ENCODE measurements around the gene TRIM26.

DNA sequence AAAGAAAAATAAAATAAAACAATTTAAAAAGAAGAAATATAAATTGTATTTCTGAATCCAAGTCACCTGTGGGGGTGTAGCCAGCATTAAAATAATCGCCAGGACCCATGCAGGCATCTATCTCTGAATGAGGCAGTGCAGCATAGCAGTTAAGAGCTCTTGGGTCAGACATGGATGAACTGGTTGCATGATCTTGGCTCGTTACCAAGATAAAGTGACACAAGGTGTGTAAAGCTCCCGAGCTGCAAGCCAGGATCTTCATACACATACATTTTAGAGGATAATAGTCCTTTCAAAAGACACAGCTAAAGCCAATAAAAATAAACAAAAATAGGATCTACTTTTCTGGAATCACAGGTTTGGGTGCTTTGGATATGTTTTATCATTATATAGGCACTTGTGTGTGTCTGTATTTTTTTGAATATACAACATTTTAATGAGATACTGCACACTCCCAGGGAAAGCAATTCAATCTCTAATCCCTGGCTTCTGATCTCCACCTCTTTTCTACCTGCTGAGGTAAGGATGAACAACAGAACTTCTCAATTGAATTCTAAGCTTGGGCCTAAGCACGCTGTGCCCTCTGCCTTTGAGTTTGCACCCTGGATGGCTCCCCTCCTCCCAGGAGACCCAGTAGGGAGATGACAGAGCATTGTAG is 61.1 kb downstream of the TRIM26 start:
- no peak for TF ChIP-seq FOXP2 (optimal IDR thresholded peaks at IDR 0.05; ENCODE audit: control extremely low read depth, extremely low read length, insufficient read depth)
- TF ChIP-seq EZH2 (IDR thresholded peaks at IDR 0.05), result no peak
- TF ChIP-seq POLR2AphosphoS5 (IDR thresholded peaks at IDR 0.05; ENCODE audit: borderline replicate concordance, low read depth, low read length), result no peak
